HepG2 (cell line): ENCODE data around the gene IQCH. TPM values are rescaled to one million over a fixed set of nuclear protein-coding genes. Genes with fewer than 3 reads are reported as not detected.

Source experiments
- ATF3 ChIP-seq: sonication (generic); formaldehyde crosslinking; IDR thresholded peaks from 2 replicates; pipeline ENCODE4 v1.4.0; 2020; ENCODE audit warnings: missing genetic modification reagents
- CBX2 ChIP-seq, 2 experiments: fragments of 200-600 bp in 1 of 2; sonication (generic); formaldehyde crosslinking in 1 of 2; IDR thresholded peaks; 2 replicates each; pipeline versions ENCODE4 v1.7.0 to v1.8.1; 2018 to 2022; ENCODE audit warnings: low read depth in 2 of 2, low read length in 1 of 2, mild to moderate bottlenecking in 1 of 2, missing genetic modification reagents in 1 of 2
- CREM ChIP-seq, 2 experiments: sonication (generic) in 1 of 2; formaldehyde crosslinking in 1 of 2; IDR thresholded peaks; 2 replicates each; pipeline versions ENCODE4 v1.4.0 to v1.6.1; 2016 to 2020; ENCODE audit warnings: antibody characterized with exemption in 1 of 2, mild to moderate bottlenecking in 1 of 2, missing genetic modification reagents in 1 of 2
- GPN1 ChIP-seq: sonication (generic); formaldehyde crosslinking; IDR thresholded peaks from 2 replicates; pipeline ENCODE4 v1.5.1; 2020; ENCODE audit warnings: missing genetic modification reagents, borderline replicate concordance
- HDAC2 ChIP-seq: sonication (generic); formaldehyde crosslinking; IDR thresholded peaks from 2 replicates; pipeline ENCODE4 v1.4.0; 2020; ENCODE audit warnings: missing genetic modification reagents
- KIAA2018 ChIP-seq: sonication (generic); formaldehyde crosslinking; IDR thresholded peaks from 2 replicates; pipeline ENCODE4 v1.5.0; 2020; ENCODE audit warnings: mild to moderate bottlenecking, missing genetic modification reagents, borderline replicate concordance
- MAF1 ChIP-seq: sonication (generic); formaldehyde crosslinking; IDR thresholded peaks from 2 replicates; pipeline ENCODE4 v1.5.0; 2020; ENCODE audit warnings: missing genetic modification reagents, borderline replicate concordance
- SKIL ChIP-seq: sonication (generic); formaldehyde crosslinking; IDR thresholded peaks from 2 replicates; pipeline ENCODE4 v1.8.0; 2022; ENCODE audit warnings: missing genetic modification reagents, mild to moderate bottlenecking, moderate library complexity, borderline replicate concordance
- THAP8 ChIP-seq: sonication (generic); formaldehyde crosslinking; IDR thresholded peaks from 2 replicates; pipeline ENCODE4 v1.5.1; 2020; ENCODE audit warnings: missing genetic modification reagents, mild to moderate bottlenecking, borderline replicate concordance
- ZNF275 ChIP-seq: sonication (generic); formaldehyde crosslinking; IDR thresholded peaks from 2 replicates; pipeline ENCODE4 v1.8.0; 2022; ENCODE audit warnings: missing genetic modification reagents, mild to moderate bottlenecking, inconsistent platforms, borderline replicate concordance
- ZNF282 ChIP-seq: fragments of 450-650 bp; IDR thresholded peaks from 2 replicates; pipeline ENCODE4 v1.6.1; 2018; ENCODE audit not compliant: partially characterized antibody
- ZNF660 ChIP-seq: sonication (generic); formaldehyde crosslinking; IDR thresholded peaks from 2 replicates; pipeline ENCODE4 v1.5.1; 2020; ENCODE audit warnings: mild to moderate bottlenecking, low read depth, missing genetic modification reagents, borderline replicate concordance
- polyA plus RNA-seq, 8 experiments: library from polyadenylated mRNA; depleted of rRNA in 3 of 8; stranded (reverse) in 7 of 8; unstranded in 1 of 8; fragments of >200 nt; fragmentation: Illumina TruSeq in 4 of 8; extraction: Trizol in 4 of 8; gene quantifications; 2 replicates each; pipeline versions ENCODE4 v1.2.1 to v1.2.3, GENCODE V29; 2011 to 2016; ENCODE audit warnings: low read depth in 4 of 8, missing spikeins in 1 of 8, mixed read lengths in 1 of 8; ENCODE audit not compliant: insufficient read depth in 1 of 8
- total RNA-seq, 5 experiments: library from RNA; depleted of rRNA; stranded (reverse); fragments of >200 nt; fragmentation: Illumina TruSeq; extraction: Trizol; gene quantifications; 2 replicates each; pipeline ENCODE4 v1.2.3, GENCODE V29; 2016; ENCODE audit warnings: low read depth in 1 of 5

The IQCH gene
- total and polyA plus RNA-seq, 2 of the 13 experiments (the other 11 are each of a cell fraction or from before 2014, with no cell fraction given) = 0.16 to 0.55 TPM

- no peak for TF ChIP-seq KIAA2018 (CRISPR knock-in tag)
- no peak for TF ChIP-seq GPN1 (CRISPR knock-in tag)
- TF ChIP-seq ATF3 = no peak
- no peak for TF ChIP-seq HDAC2 (CRISPR knock-in tag)
- TF ChIP-seq SKIL (CRISPR knock-in tag) = no peak
- no peak for TF ChIP-seq ZNF282
- no peak for TF ChIP-seq CREM (IDR thresholded peaks at IDR 0.05)
- TF ChIP-seq CREM (CRISPR knock-in tag; IDR thresholded peaks at IDR 0.05) = no peak
- TF ChIP-seq ZNF660 (CRISPR knock-in tag) = no peak
- no peak for TF ChIP-seq CBX2 (IDR thresholded peaks at IDR 0.05; ENCODE audit: low read depth, low read length)
- no peak for TF ChIP-seq CBX2 (CRISPR knock-in tag; IDR thresholded peaks at IDR 0.05; ENCODE audit: low read depth)
- TF ChIP-seq ZNF275 (CRISPR knock-in tag) = no peak
- TF ChIP-seq THAP8 (CRISPR knock-in tag) = no peak
- TF ChIP-seq MAF1 = no peak
These were observed 288.1 kb downstream of the IQCH start, which contains the start of gene MAP2K5 (continued) for GRCh38 chr15:67542420-67543347.
